NCI-H226 (cell line): ENCODE measurements around the gene POFUT1.
A peak's percentile ranks its signal among the peaks of the same experiment; 100 is the strongest.
"Not testable (repeated sequence)": the region's sequence is repeated elsewhere in the genome, so short reads cannot be mapped to it uniquely, and the experiment has no call there.

Experiments used
- DNase-seq: peaks from one replicate; pipeline ENCODE4 v3.0.0-alpha.2; 2015

Gene POFUT1

DNA sequence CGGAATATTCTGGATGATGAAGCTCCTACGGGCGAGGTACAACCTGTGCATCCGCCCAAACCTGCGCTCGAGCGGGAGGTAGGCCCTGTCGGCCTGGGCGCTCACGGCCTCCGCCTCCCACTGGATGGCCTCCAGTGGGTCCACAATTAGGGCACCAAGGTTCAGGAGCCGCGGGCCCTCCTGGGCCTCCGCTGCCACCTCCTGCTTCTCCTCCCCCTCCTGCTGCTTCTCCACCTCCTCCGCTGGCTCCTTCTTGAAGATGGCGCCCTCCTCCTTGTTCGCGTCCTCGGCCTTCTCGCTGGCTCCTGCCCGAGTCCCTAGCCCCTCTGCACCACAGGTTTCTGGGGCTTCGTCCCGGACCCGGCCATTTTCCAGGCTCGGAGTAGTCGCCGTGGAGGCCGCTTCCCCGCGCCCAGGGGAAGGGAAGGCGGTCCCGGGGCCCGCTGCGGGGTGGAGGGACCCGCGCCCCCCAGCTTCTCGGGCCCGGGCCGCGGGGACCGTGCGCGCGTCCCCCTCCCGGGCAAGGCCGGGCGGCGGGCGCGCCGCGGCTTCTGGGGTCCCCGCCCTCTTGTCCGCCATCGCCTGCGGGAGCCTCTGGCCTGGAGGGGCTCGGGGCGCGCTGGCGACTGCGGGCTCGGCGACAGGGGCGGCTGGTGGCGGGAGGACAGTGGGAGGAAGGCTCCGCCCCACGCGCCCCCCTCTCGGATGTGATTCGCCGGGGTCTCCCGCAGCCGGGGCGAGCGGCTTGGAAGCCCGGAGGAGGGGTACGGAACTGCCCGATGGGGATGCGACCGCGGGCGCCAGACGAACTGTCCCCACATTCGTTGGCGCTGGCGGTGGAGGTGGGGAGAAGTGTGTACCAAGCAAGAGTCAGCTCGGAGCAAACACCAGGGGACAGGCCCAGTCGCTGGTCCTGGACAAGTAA lies 17.7 kb upstream of the POFUT1 start:
- DNase-seq: no peak

DNA sequence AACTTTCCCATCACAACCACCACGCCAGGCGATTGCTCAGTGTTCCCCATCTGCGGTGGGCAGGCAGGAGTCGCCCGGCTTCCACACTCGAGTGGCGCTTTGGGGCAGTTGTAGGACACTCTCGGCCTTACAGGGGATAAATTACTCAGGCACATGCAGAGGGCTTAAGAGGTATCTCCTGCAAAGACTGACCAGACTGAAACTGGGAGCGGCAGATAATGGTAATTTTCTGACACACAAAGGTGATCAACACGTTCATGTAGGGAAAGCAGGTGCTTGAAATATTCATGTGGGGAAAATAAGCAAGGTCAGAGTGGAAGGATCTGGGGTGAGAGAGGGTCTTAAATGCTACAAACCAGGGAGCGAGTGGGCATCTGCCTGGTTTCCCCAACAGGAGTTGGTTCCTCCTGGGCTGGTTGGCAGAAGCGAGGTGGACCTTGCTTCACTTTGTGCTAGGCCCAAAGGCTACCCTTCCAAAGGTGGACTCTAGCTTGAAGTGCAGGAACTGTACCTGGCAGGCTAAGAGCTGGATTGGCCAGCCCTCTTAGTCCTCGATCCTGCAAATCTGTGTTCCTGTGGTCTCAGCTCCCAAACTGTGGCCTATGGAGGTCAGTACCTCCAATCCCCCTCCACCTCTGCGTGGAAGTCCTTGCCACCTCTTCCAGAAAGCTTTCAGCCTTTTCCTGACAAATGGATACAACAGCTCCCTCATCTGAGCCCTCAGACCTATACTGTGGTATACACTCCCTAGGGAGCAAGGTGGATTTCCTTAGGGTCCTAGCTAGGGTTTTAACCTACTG lies 16.9 kb upstream of the POFUT1 start:
- no peak for DNase-seq

- DNase-seq: no peak
These were observed 16.3 kb upstream of the POFUT1 start for GRCh38 chr20:32191422-32191821.

GRCh38 chr20:32191873-32192272 lies 15.8 kb upstream of the POFUT1 start:
- DNase-seq: peak; percentile 23

DNA sequence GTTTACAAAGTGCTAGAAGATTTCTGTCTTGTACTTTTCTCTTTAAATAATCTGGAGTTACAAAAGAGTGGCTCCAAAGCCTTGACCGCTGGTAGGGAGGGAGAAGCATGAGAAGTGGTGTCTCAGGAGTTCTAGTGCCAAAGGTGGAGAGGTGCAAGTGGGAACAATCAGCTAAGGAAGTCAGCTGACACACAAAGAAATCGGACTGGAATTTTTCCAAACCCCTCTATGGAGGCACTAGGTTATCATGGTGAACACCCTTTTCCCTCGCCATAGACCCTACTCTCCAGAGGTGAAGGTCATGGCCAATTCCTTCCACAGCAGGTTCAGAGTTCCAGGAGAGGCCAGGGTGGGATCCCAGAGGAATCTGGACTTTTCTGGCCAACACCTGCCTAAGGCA lies 15.0 kb upstream of the POFUT1 start:
- no peak for DNase-seq

- not testable (repeated sequence) for DNase-seq
These were observed 14.3 kb upstream of the POFUT1 start for GRCh38 chr20:32193336-32193735.

GRCh38 chr20:32193996-32194395 lies 13.7 kb upstream of the POFUT1 start:
- no peak for DNase-seq

DNA sequence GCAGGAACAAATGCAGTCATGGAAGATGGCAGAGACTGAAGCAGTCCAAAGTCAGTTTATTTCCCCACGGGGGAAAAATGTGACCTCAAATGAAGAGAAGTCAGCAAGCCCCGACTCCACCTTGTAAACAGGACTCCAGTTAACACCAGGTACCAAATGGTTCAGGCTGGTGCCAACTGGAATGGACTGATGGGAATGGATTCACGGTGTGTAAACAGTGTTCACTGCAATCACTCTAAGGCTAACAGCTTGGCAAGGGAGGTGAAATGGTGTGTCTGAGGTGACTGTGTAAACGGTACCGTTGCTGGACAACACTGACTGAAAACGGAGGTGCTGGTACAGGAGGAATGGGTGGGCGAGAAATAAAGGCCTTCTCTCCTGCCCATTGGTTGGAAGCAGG lies 12.1 kb upstream of the POFUT1 start:
- DNase-seq: no peak

GRCh38 chr20:32196613-32197012 lies 11.1 kb upstream of the POFUT1 start:
- DNase-seq: not testable (repeated sequence)

- not testable (repeated sequence) for DNase-seq
These were observed 10.5 kb upstream of the POFUT1 start for GRCh38 chr20:32197136-32197535.

DNA sequence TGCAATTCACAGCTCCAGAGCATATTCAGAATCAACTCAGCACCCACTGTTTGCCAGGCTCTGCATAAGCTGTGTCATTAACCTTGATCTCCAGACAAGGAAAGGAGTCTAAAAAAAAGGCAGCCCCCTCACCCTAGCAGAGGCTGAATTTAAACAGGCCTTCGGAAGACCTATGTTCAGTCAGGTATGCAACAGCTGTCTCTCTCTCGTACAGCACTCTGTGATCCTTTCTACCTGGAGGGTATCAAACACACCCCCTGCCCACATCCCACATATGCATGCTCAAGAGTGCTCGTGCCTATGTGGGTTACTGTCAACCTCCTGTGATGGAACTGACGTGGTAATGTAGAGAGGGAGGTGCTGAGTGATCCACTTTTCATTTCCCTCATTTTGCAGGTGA lies 8.7 kb upstream of the POFUT1 start:
- no peak for DNase-seq

DNA sequence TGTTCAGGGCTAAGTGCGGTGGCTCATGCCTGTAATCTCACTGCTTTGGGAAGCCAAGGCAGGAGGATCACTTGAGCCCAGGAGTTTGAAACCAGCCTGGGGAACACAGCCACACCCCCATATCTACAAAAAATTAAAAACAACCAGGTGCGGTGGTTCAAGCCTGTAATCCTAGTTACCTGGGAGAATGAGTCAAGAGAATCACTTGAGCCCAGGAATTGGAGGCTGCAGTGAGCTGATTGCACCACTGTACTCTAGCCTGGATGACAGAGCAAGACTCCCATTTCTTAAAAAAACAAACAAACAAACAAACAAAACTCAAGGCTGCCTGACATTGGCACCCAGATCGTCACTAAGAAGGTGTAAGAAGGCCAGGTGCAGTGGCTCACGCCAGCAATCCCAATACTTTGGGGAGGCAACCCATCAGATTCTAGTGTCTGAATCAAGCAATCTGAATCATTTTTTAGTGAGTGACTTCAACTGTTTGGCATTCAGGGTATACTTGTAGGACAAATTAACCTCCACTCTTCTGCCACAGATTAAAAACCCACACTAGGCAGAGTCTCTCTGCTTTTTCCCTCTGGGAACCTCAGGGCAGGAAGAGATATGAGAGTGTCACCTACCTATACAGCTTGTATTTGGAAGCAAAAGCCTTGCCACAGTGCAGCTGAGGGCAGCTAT lies 6.2 kb upstream of the POFUT1 start:
- peak; percentile 12 for DNase-seq

GRCh38 chr20:32201977-32202363 lies 5.7 kb upstream of the POFUT1 start:
- no peak for DNase-seq

- no peak for DNase-seq
These were observed 4.1 kb upstream of the POFUT1 start for GRCh38 chr20:32203356-32204204.

- no peak for DNase-seq
These were observed 3.2 kb upstream of the POFUT1 start for GRCh38 chr20:32204205-32205109.

GRCh38 chr20:32205110-32205842 lies 2.4 kb upstream of the POFUT1 start:
- no peak for DNase-seq

GRCh38 chr20:32205843-32206759 lies 1.6 kb upstream of the POFUT1 start:
- no peak for DNase-seq

- DNase-seq: no peak
These were observed 687 bp upstream of the POFUT1 start for GRCh38 chr20:32206760-32207625.
